Lower leg skin (tissue), 3 donors: Measurements from ENCODE around the gene ANKRD23.

Experiments
- CTCF ChIP-seq, 3 donors: fragments of 450-650 bp; IDR thresholded peaks; one replicate each; pipeline ENCODE4 v1.5.1; 2016; ENCODE audit warnings: antibody characterized with exemption in 3 of 3, mild to moderate bottlenecking in 3 of 3, moderate library complexity in 2 of 3
- POLR2A ChIP-seq, 2 donors: fragments of 450-650 bp; IDR thresholded peaks; one replicate each; pipeline ENCODE4 v1.6.1; 2016 to 2017; ENCODE audit warnings: antibody characterized with exemption in 2 of 2, mild to moderate bottlenecking in 1 of 2, moderate library complexity in 1 of 2

- no peak for TF ChIP-seq CTCF (IDR thresholded peaks at IDR 0.05)
- no peak for TF ChIP-seq POLR2A (IDR thresholded peaks at IDR 0.05)
These were observed 36.7 kb downstream of the ANKRD23 start for GRCh38 chr2:96807127-96807471.
